ENCODE results near the gene THRSP.

- TF ChIP-seq CTCF (IDR thresholded peaks at IDR 0.05) = no peak
- no peak for TF ChIP-seq EP300 (IDR thresholded peaks at IDR 0.05)
Measured at GRCh38 chr11:78061088-78061920, 2.4 kb upstream of the THRSP start.

All from esophagus muscularis mucosa (tissue), 3 donors.